IPS-20b (cell line): ENCODE results near the gene DLG5.

Experiments used
- H3K27ac ChIP-seq: one replicate; pipeline ENCODE4 v1.5.1; 2013; ENCODE audit warnings: low read length
- H3K27me3 ChIP-seq: 2 replicates; pipeline ENCODE4 v1.6.1; 2013; ENCODE audit warnings: mild to moderate bottlenecking, low read length, inconsistent platforms; ENCODE audit not compliant: insufficient read depth
- H3K36me3 ChIP-seq: 2 replicates; pipeline ENCODE4 v1.6.1; 2013; ENCODE audit warnings: low read depth, mild to moderate bottlenecking, inconsistent platforms, low read length, moderate library complexity; ENCODE audit not compliant: insufficient read depth
- H3K4me1 ChIP-seq: 2 replicates; pipeline ENCODE4 v1.6.1; 2013; ENCODE audit warnings: mild to moderate bottlenecking, control low read depth, inconsistent platforms, low read length, moderate library complexity; ENCODE audit not compliant: insufficient read depth
- H3K4me3 ChIP-seq: 2 replicates; pipeline ENCODE4 v1.5.1; 2013; ENCODE audit warnings: mild to moderate bottlenecking, low read length, inconsistent platforms
- H3K9ac ChIP-seq: 2 replicates; pipeline ENCODE4 v1.6.1; 2013; ENCODE audit warnings: low read depth, mild to moderate bottlenecking, inconsistent platforms, low read length, moderate library complexity
- H3K9me3 ChIP-seq: 2 replicates; pipeline ENCODE4 v1.6.1; 2013; ENCODE audit warnings: mild to moderate bottlenecking, low read depth, low read length, inconsistent platforms; ENCODE audit not compliant: insufficient read depth

The DLG5 gene

DNA sequence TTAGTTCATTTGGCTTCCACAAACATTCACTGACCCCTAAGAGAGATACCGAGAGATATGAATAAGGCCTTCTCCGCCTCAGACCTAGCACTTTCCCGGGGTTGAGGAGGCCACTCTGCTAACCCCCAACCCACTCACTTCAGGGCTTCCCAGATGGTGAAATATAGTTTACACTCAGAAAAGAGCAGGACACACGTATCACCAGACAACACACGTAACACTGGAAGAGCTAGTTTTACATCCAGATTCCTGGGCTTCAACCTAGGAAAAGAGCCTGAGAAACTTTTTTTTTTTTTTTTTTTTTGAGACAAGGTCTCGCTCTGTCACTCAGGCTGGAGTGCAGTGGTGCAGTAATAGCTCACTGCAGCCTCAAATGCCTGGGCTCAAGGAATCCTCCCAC lies 15.2 kb upstream of the DLG5 start:
- H3K9me3 ChIP-seq: no peaks in the 10 kb centered on the region
- no peak overlapping the region for H3K9ac ChIP-seq
- H3K27ac ChIP-seq: no peak overlapping the region
- no peak overlapping the region for H3K4me3 ChIP-seq
- no peaks in the 10 kb centered on the region for H3K36me3 ChIP-seq
- no peaks in the 10 kb centered on the region for H3K27me3 ChIP-seq
- H3K4me1 ChIP-seq: no peaks in the 10 kb centered on the region

GRCh38 chr10:77940627-77941026 lies 14.1 kb upstream of the DLG5 start:
- no peak overlapping the region for H3K4me3 ChIP-seq
- no peak overlapping the region for H3K9ac ChIP-seq
- no peaks in the 10 kb centered on the region for H3K27me3 ChIP-seq
- no peaks in the 10 kb centered on the region for H3K36me3 ChIP-seq
- no peaks in the 10 kb centered on the region for H3K9me3 ChIP-seq
- no peaks in the 10 kb centered on the region for H3K4me1 ChIP-seq
- H3K27ac ChIP-seq: no peak overlapping the region

DNA sequence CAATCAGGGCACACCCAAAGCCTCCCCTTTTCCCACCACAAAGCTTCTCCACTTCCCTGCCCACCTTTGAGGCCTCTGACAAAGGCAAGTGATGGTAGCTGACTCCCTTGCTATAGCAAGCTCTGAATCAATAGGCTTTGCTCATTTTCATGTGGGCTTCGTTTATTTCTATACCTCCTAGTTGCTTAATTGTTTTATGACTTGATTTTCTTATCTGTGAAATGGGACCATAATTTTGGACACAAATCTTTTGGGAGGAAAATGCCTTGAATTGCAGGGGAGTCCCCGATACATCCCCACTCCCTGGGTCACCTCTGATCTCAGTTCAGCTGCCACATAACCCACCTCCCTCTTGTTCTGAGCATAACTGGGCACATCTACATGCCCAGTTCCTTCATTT lies 13.7 kb upstream of the DLG5 start:
- no peak overlapping the region for H3K27ac ChIP-seq

GRCh38 chr10:77939561-77940001 lies 13.0 kb upstream of the DLG5 start:
- Histone ChIP-seq H3K27me3 (no peaks in the 10 kb centered on the region), H3K4me3 (no peak overlapping the region), H3K27ac (no peak overlapping the region), H3K36me3 (no peaks in the 10 kb centered on the region), H3K9ac (no peak overlapping the region), H3K9me3 (no peaks in the 10 kb centered on the region), H3K4me1 (no peaks in the 10 kb centered on the region)

More for the DNA sequence above, 13.7 kb upstream of the DLG5 start:
- Histone ChIP-seq H3K27me3 (no peaks in the 10 kb centered on the region), H3K36me3 (no peaks in the 10 kb centered on the region), H3K4me3 (no peak overlapping the region), H3K9ac (no peak overlapping the region), H3K9me3 (no peaks in the 10 kb centered on the region), H3K4me1 (no peaks in the 10 kb centered on the region)

DNA sequence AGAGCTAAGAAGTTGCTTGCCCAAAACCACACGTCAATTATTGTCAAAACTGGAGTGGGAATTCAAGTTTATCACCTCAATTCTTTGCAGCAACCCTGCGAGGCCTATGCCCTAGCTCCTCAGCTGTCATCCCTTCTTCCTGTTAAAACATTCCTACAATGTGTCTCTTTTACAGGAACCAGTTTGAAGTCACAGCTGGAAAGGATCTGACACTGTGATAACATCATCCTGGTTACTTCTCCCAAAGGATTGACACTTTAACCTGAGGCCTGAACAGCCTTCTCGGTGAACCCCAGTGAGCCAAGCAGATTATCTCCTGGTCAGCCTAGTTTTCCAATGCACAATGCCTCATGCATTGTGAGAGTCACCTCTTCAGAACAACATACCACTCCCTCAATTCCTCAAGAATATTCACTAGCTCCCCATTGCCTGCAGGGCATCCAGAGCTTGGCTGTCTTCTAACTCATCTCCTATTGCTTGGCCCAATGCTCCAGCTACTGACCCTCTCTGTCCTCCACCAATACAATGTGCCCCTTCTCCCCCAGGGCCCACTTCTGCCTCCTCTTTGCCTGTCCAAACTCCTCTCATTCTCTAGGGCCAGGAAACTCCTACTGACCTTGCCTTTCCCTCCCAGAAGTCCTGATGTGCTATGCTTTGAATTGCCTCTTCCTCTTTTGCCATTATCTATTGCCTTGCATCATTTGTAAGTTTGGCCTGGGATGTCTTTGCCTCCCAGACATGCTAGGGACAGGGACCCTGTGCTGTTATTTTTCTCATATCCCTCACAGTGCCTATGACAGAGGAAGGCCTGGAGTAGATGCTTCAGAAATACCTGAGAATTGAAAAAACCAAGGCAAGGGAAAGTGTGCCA lies 10.4 kb upstream of the DLG5 start:
- H3K4me3 ChIP-seq: no peak overlapping the region
- no peaks in the 10 kb centered on the region for H3K27me3 ChIP-seq
- no peaks in the 10 kb centered on the region for H3K36me3 ChIP-seq
- no peaks in the 10 kb centered on the region for H3K9me3 ChIP-seq
- H3K27ac ChIP-seq: no peak overlapping the region
- no peak overlapping the region for H3K9ac ChIP-seq
- H3K4me1 ChIP-seq: no peaks in the 10 kb centered on the region

DNA sequence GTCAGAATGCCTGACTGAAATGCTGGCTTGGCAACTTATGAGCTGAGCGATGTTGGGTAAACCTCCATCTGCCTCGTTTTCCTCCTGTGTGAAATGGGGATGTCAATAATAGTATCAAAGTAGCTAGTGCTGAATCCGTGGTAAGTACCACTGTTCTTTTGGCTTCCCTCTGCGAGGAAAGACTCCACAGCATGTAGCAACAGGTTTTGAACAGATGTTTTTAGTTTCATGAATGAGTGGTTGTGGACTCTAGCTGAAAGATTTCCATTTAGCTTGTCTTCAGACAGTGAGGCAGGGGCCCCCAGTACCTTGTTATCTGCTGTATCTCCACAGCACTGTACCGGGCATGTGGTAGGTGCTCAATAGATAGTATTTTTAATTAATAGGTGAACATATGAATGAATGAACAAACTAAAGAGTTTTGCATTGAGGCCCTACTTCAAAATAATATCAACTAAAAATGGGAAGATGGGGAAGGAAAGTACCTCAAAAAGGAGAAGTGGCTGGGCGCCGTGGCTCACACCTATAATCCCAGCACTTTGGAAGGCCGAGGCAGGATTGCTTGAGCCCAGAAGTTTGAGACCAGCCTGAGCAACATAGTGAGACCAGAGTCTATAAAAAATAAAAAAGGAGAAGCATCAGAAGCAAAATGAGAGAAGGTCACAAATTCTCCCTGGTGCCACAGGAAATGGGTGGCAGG lies 5.6 kb upstream of the DLG5 start:
- Histone ChIP-seq H3K4me1 (no peaks in the 10 kb centered on the region; the same call in 1 of the 2 replicates), H3K9ac (no peak overlapping the region), H3K4me3 (no peak overlapping the region), H3K36me3 (no peaks in the 10 kb centered on the region), H3K27ac (no peak overlapping the region), H3K27me3 (peaks cover 15% of the 10 kb centered on the region), H3K9me3 (no peaks in the 10 kb centered on the region)

- H3K9ac ChIP-seq: peak overlapping the region; percentile 71; the same call in 1 of the 2 replicates
- H3K4me3 ChIP-seq: peak overlapping the region; percentile 81
- peaks cover 16% of the 10 kb centered on the region for H3K27me3 ChIP-seq
- H3K36me3 ChIP-seq: no peaks in the 10 kb centered on the region
- no peak overlapping the region for H3K27ac ChIP-seq
- no peaks in the 10 kb centered on the region for H3K9me3 ChIP-seq
- peaks cover 13% of the 10 kb centered on the region for H3K4me1 ChIP-seq
These were observed 1.1 kb upstream of the DLG5 start for GRCh38 chr10:77927402-77928246.

DNA sequence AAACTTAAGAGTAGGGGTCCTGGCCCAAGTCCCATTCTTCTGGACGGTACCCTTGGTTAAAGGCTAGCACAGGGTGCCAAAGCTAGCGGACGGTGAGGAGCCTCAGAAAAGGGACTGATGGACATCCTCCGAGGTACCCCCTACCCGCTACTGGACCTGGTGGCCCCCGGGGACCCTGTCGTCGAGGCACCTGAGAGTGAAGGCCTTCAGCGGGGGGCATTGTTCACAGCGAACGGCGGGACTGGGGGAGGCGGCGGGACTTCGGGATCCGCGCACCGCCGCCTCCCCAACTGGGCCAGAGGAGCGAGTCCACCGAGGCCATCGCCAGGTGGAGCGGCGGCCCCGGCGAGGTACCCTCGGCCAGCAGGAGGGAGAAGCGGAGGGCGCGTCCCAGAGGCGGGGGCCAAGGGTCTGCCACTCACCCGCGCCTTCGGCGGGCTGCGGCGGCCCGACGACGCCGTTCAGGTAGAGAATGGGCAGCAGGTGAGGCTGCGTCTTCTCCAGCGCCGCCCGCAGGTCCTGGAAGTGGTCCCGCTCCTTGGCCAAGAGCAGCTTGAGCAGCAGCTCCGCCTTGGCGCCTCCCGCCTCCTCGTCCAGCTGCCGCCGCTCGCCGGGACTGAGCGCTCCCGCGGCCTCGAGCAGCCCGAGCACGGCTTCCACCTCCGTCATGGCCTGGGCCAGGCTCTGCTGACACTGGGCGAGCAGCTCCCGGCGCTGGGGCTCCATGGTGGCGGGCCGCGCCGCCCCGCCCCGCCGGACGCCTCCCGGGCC lies 575 bp downstream of the DLG5 start:
- peaks cover 16% of the 10 kb centered on the region for H3K27me3 ChIP-seq
- peak overlapping the region; percentile 81 for H3K4me3 ChIP-seq
- no peak overlapping the region for H3K27ac ChIP-seq
- H3K9ac ChIP-seq: peak overlapping the region; percentile 83; the same call in 1 of the 2 replicates
- peaks cover 14% of the 10 kb centered on the region for H3K4me1 ChIP-seq
- no peaks in the 10 kb centered on the region for H3K36me3 ChIP-seq
- H3K9me3 ChIP-seq: no peaks in the 10 kb centered on the region

GRCh38 chr10:77925410-77925794 lies 1.2 kb downstream of the DLG5 start:
- H3K9me3 ChIP-seq: no peaks in the 10 kb centered on the region
- peaks cover 16% of the 10 kb centered on the region for H3K27me3 ChIP-seq
- peak overlapping the region; percentile 83; the same call in 1 of the 2 replicates for H3K9ac ChIP-seq
- peaks cover 14% of the 10 kb centered on the region for H3K4me1 ChIP-seq
- no peaks in the 10 kb centered on the region for H3K36me3 ChIP-seq
- H3K4me3 ChIP-seq: peak overlapping the region; percentile 81
- H3K27ac ChIP-seq: no peak overlapping the region

- Histone ChIP-seq H3K4me1 (peaks cover 17% of the 10 kb centered on the region), H3K4me3 (no peak overlapping the region), H3K27me3 (peaks cover 6% of the 10 kb centered on the region; the same call in 1 of the 2 replicates), H3K27ac (no peak overlapping the region), H3K36me3 (no peaks in the 10 kb centered on the region), H3K9me3 (no peaks in the 10 kb centered on the region), H3K9ac (no peak overlapping the region)
These were observed 3.9 kb downstream of the DLG5 start for GRCh38 chr10:77922566-77923179.
